Testis (tissue), 2 donors: ENCODE measurements around the gene TGFB1.

Experiments
- POLR2A ChIP-seq: fragments of 450-650 bp; IDR thresholded peaks from one replicate; pipeline ENCODE4 v1.6.1; 2017; ENCODE audit warnings: antibody characterized with exemption, mild to moderate bottlenecking, moderate library complexity
- TF ChIP-seq, protein P1 (sequence below), 3 experiments: fragments of 450-650 bp in 2 of 3; fragments of 200-600 bp in 1 of 3; sonication (generic) in 1 of 3; IDR thresholded peaks; one replicate each; pipeline ENCODE4 v1.5.1; 2016 to 2019; ENCODE audit warnings: antibody characterized with exemption in 3 of 3, mild to moderate bottlenecking in 2 of 3, moderate library complexity in 1 of 3

DNA sequence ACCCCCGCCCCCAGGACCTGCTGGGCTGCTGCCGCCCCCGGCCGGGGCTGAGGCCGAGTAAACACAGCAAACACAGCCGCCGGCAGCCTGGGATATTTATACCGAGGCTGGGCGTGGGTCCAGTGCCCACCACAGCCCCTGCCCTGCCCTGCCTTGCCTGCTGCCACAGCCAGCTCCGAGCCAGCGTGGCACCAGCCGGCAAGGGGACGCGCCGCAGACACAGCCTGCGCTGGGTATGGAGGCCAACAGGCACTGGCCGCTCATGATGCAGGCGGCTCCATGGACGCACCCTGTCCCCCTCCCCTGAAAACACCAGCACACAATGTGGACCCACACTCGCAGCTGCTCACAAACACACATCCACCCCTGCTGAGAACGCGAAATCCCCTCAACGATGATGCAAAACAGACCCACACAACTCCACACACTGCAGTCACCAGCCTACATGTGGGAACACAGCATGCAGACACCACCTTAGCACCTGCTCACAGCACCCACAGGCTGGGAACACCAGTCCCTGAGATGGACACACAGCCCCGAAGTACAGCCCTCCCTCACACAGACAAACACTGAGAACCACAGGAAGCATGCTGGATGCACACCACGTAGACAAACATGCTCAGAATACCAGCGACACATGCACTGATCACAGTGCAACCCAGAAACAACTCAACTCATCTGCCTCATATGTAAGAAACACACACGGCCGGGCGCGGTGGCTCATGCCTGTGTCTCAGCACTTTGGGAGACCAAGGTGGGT lies 27.6 kb downstream of the TGFB1 start:
- TF ChIP-seq, protein P1, sequence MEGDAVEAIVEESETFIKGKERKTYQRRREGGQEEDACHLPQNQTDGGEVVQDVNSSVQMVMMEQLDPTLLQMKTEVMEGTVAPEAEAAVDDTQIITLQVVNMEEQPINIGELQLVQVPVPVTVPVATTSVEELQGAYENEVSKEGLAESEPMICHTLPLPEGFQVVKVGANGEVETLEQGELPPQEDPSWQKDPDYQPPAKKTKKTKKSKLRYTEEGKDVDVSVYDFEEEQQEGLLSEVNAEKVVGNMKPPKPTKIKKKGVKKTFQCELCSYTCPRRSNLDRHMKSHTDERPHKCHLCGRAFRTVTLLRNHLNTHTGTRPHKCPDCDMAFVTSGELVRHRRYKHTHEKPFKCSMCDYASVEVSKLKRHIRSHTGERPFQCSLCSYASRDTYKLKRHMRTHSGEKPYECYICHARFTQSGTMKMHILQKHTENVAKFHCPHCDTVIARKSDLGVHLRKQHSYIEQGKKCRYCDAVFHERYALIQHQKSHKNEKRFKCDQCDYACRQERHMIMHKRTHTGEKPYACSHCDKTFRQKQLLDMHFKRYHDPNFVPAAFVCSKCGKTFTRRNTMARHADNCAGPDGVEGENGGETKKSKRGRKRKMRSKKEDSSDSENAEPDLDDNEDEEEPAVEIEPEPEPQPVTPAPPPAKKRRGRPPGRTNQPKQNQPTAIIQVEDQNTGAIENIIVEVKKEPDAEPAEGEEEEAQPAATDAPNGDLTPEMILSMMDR (IDR thresholded peaks at IDR 0.05) = no peak
- no peak for TF ChIP-seq POLR2A
